ENCODE data around the gene CLHC1.
"Not testable (repeated sequence)": the region's sequence is repeated elsewhere in the genome, so short reads cannot be mapped to it uniquely, and the experiment has no call there.

Gene CLHC1

DNA sequence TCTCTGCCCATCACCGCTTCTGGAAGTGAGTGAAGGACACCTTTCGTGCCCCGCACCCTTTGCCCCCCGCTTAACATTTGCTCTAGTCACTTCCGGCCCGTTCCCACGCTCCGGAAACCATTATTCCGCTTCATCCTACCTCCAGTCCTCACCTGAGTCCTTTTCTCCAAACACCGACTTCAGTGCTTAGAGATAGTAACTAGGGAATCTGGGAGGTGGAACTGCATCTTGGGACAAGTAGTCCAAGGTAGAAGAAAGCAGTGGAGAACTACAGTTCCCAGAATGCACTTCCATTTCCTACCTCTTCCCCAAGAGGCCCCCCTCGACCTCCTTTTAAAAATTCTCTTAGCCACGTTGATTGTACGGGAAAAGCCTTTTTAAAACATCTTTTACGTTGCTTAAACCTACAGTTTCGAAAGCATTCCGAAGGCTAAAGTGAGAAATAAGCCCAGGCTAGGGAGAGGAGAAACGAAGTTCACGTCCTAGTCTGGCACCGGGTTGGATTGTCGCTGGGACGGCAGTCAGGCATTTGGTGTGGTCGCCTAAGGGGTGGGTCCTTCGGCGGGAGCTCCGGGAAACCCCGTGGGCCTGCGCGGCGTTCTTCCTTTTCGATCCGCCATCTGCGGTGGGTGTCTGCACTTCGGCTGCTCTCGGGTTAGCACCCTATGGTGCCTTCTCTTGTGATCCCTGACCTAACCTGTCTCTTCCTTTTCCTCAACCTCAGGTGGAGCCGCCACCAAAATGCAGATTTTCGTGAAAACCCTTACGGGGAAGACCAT, at the start of gene CLHC1, which contains the start of gene RPS27A:
Gene CLHC1 (minus strand): TSS at position 210 of the 779 bp plus-strand sequence. CDS start 9,882 bp downstream, outside the sequence.
Gene RPS27A (plus strand): TSS at position 605 of the 779 bp plus-strand sequence. CDS start 137 bp downstream, at position 742.
- DNase-seq = peak; percentile 96

GRCh38 chr2:55280851-55281546, 48.9 kb upstream of the CLHC1 start:
- not testable (repeated sequence) for DNase-seq

- DNase-seq = not testable (repeated sequence)
These were observed 47.8 kb upstream of the CLHC1 start for GRCh38 chr2:55279859-55280424.

DNA sequence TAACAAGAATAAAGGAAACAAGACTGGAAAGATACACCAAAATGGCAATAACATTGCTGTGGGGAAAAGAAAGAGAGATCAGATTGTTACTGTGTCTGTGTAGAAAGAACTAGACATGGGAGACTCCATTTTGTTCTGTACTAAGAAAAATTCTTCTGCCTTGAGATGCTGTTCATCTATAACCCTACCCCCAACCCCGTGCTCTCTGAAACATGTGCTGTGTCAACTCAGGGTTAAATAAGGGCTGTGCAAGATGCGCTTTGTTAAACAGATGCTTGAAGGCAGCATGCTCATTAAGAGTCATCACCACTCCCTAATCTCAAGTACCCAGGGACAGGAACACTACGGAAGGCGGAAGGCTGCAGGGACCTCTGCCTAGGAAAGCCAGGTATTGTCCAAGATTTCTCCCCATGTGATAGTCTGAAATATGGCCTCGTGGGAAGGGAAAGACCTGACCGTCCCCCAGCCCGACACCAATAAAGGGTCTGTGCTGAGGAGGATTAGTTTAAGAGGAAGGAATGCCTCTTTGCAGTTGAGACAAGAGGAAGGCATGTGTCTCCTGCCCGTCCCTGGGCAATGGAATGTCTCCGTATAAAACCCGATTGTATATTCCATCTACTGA, 47.2 kb upstream of the CLHC1 start:
- not testable (repeated sequence) for DNase-seq

DNA sequence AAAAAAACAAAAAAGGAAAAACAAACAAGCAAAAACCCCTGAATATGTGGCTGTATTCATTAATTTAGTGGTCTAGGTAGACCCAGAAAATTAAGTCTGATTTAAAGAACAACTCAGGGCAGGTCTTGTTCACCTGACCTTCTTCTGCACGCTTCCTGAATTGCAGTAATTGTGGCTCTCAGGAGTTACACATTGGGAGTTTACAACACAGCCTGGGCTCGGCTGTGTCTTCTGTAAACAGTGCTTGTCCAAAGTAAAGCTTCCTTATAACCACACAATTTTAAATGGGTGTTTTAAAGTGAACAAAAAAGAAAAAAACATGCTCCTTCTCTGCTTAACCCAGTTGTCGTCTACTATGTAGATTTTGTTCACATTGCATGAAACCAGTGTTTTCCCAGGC, 45.2 kb upstream of the CLHC1 start:
- no peak for DNase-seq

- not testable (repeated sequence) for DNase-seq
These were observed 42.3 kb upstream of the CLHC1 start for GRCh38 chr2:55274346-55274745.

DNA sequence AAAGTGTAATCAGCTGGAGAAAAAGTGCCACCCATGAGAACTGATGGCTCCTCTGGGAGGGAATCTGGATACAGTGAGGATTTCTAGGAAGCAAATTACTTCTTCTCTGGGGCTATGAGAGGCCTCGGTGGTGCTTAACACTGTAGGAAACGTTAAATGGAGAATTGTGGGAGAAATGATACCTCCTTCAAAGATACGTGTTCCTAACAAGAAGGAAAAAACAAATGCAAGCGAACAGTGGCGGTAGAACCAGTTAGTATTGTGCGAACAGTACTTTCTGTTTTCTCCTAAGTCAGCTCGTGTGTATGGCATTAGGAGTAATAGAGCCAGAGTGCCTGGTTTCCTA, 37.5 kb upstream of the CLHC1 start:
- DNase-seq = no peak

DNA sequence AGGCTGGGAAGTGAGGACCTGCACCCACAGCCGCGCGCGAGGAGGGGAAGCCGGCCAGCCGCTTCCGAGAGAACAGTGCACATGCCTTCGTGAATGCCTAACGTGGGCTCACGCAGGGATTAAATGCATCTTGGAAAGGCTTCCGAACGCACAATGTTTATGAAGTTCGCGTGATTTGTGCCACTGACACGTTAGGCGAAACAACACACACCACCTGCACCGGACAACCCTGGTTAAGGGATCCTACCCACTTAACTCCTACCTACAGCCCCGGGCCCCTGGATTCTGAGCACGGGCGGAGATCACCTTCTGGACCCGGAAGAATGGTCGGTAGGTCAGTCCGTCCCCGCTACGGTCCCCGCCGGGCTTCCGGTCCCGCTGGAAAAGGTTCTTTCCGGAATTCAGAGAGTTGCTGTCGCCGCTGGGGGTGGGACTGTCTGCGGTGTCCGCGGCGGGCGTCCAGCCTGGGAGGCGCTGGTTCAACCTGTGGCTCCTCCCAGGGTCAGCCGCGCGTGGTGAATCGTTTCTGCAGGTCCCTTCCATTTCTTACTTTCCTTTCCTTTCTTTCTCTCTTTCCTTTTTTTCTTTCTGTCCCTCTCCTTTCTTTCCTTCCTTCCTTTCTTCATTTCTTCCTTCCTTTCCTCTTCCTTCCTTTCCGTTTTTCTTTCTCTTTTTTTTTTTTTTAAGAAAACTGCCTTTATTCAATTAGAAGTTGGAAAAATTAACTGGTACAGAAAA, 37.0 kb upstream of the CLHC1 start, which contains the start of gene MTIF2:
Gene MTIF2 (minus strand): TSS at position 325 of the 738 bp plus-strand sequence. CDS start 5,373 bp downstream, outside the sequence.
- peak; percentile 95 for DNase-seq

DNA sequence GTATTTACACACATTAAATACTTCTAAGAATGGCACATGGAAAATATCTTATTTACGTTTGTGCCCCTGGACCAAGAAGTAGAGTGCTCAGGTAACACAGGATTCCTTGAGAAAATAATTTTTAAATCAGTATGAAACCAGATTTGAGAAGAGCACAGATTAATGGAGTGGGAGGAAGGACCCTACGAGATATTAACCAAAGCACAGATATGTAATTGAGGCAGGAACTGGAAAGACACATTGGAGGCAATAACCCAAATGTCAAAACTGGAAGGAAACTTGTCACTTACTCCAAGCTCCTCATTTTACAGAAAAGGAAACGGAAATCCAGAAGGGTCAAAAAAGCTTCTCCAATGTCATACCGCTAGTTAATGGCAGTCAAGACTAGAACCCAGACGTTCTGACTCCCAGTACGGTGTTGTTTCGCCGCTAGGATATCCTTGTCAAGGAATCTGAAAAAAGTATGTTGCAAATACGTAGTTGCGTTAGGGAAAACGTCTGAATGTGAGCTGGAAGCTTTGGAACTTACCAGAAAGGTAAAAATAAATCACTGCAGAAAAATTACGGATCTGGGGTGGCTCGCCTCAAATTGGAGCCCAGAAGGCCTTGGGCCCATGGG, 36.3 kb upstream of the CLHC1 start:
- no peak for DNase-seq

DNA sequence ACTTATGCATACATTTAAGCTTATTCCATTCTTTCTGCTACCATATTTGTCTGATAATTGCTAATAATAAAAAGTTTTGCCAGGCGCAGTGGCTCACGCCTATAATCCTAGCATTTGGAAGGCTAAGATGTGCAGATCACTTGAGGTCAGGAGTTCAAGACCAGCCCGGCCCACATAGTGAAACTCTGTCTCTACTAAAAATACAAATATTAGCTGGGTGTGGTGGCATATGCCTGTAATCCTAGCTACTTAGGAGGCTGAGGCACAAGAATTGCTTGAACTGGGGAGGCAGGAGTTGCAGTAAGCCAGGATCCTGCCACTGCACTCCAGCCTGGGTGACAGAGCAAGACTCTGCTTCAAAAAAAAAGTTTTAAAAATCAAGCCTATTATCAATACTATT, 27.5 kb upstream of the CLHC1 start:
- not testable (repeated sequence) for DNase-seq

DNA sequence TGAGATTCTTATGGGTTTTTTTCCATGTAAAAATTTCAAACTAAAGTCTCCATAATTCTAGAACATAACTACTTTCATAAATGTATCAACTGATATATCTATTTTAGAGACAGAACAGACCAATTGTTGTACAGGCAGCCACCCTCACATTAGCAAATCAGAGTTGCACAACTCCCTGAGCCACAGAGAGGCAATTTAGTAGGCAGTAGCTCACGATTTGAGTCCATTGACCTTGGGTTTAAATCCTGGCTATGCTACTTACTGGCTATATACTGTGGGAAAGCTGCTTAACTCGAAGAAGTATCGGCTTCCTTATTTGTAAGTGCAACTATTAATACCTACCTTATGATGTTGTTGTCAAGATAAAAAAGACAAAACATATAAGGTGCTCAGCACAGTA, 20.7 kb upstream of the CLHC1 start:
- no peak for DNase-seq

- no peak for DNase-seq
These were observed 14.9 kb upstream of the CLHC1 start for GRCh38 chr2:55247025-55247424.

DNA sequence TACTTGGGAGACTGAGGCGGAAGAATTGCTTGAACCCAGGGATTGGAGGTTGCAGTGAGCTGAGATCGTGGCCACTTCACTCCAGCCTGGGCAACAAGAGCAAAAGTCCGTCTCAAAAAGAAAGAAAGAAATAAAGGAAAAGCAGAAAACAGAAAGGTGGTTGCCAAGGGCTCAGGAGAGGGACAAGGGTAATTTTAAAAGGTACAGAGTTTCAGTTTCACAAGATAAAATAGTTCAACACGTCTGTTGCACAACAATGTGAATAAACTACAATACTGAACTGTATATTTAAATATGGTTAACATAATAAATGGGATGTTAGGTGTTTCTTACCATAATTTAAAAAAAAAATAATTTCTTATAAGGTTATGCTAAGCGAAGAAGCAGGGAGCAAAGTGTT, 13.3 kb upstream of the CLHC1 start:
- no peak for DNase-seq

DNA sequence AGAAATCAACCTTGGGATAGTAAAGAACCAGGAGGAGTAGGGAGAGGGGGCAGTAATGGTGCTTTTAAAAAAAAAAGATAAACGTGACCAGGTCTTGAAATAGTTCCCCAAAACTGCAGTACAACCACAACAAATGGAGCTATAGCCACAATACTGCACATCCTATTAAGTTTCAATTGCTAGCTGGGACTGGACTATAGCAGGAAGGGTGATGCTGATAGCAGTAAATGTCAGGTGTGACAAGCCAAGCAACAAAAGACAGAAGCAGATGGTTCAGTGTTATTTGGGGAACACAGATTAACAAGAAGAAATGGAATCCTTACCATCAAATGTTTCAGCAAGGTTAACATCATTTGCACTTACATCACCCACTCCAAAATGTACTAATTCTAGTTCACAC, 10.5 kb upstream of the CLHC1 start:
- no peak for DNase-seq

- DNase-seq = not testable (repeated sequence)
These were observed 9.5 kb upstream of the CLHC1 start for GRCh38 chr2:55241582-55241981.

DNA sequence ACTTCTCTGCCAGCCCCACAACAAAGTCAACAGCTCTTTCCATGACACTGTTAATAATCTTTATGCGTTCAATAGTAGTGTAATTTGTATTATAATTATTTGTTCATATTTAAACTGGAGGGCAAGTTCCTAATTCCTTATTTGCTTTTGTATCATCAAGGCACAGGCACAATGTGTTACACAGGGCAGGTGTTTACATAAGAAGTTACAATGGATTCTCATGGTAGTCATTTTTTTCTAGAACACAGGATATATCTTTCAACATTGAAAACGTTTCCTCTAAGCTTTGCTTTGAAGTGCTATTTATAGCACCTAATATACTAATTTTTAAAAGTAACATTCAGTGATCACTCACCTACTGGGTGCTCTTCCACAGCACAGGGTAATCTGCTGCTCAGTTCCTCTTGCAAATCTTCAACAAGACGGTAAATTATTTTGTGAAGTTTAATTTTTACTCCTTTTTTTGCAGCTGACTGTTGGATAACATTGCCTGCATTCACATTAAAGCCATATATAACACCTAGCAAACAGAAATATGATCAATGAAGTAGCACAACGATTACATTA, 7.6 kb upstream of the CLHC1 start:
- no peak for DNase-seq

GRCh38 chr2:55236992-55237543, 5.0 kb upstream of the CLHC1 start:
- no peak for DNase-seq

DNA sequence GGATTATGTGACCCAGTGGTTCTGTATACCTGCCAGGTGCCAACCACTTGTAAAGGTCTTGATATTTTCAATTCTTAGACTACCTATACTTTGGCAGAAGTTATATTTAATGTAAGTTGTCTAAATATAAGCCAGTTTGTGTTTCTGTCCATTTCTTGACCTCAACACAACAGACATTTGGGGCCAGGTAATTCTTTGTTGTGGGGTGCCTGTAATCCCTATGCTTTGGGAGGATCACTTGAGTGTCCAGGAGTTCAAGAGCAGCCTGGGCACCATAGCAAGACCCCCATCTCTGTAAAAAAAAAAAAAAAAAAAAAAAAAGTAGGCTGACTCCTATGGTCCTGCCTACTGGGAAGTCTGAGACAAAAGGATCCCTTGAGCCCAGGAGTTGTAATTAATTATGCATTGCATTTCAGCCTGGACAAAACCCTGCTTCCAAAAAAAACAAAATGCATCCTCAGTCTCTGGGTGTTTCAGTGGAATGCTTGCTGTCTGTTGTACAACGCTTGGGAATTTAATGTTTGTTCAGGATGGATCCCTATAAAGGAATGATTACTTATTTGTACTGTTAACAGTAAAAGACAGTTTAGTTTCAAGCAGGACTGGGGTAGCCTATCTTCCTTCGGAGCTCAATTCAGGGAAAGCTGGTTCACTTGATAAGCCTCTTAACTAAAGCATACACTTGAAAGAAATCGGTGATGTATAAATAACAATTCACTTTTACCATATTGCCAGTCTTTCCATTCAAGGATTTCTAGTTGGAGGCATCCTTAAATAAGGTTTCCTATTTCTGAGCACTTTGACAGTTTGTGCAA, 3.8 kb upstream of the CLHC1 start:
- no peak for DNase-seq

- DNase-seq = no peak
These were observed 1.5 kb upstream of the CLHC1 start for GRCh38 chr2:55233658-55233940.

- DNase-seq = peak; percentile 78
These were observed 967 bp upstream of the CLHC1 start for GRCh38 chr2:55232863-55233657.

Data from activated CD8-positive, alpha-beta memory T cell treated with anti-CD3 and anti-CD28 coated beads, Interleukin-2, amount 50 U/mL, for 48 hours (primary cell).